SK-N-SH treated with all-trans-retinoic acid at 6 μM for 48 hours (cell line): ENCODE data around the gene POLD2.

ENCODE experiments used
- ATAC-seq: fragments of 200-7000 bp; cut with Tn5 transposase; 3 replicates; pipeline ENCODE4 v1.9.1; 2020; ENCODE audit warnings: mild to moderate bottlenecking, moderate library complexity
- ARNTL ChIP-seq: fragments of 450-650 bp; formaldehyde crosslinking; IDR thresholded peaks from 2 replicates; pipeline ENCODE4 v1.5.0; 2020; ENCODE audit warnings: low read depth, mild to moderate bottlenecking, moderate library complexity, borderline replicate concordance
- BACH2 ChIP-seq: fragments of 250-450 bp; sonication (Bioruptor Pico); IDR thresholded peaks from 2 replicates; pipeline ENCODE4 v1.9.0; 2021; ENCODE audit warnings: mild to moderate bottlenecking, borderline replicate concordance
- CSDC2 ChIP-seq: fragments of 250-450 bp; sonication (Bioruptor Pico); IDR thresholded peaks from 2 replicates; pipeline ENCODE4 v1.5.0; 2020; ENCODE audit warnings: mild to moderate bottlenecking, moderate library complexity
- CSRNP3 ChIP-seq: fragments of 250-450 bp; sonication (Bioruptor Pico); IDR thresholded peaks from 2 replicates; pipeline ENCODE4 v1.5.1; 2021; ENCODE audit warnings: mild to moderate bottlenecking, moderate library complexity
- ESRRG ChIP-seq: fragments of 250-450 bp; sonication (Bioruptor Pico); IDR thresholded peaks from 2 replicates; pipeline ENCODE4 v1.6.1; 2021; ENCODE audit warnings: mild to moderate bottlenecking
- GLIS3 ChIP-seq: fragments of 250-450 bp; sonication (Bioruptor Pico); IDR thresholded peaks from 2 replicates; pipeline ENCODE4 v1.5.0; 2020; ENCODE audit warnings: mild to moderate bottlenecking, moderate library complexity
- ISL1 ChIP-seq: fragments of 250-450 bp; sonication (Bioruptor Pico); IDR thresholded peaks from 2 replicates; pipeline ENCODE4 v2.1.2; 2022; ENCODE audit warnings: mild to moderate bottlenecking, moderate library complexity
- OSR1 ChIP-seq: fragments of 250-450 bp; sonication (Bioruptor Pico); IDR thresholded peaks from 2 replicates; pipeline ENCODE4 v1.8.0; 2022; ENCODE audit warnings: moderate library complexity, mild to moderate bottlenecking, inconsistent platforms
- PPARA ChIP-seq: fragments of 250-450 bp; sonication (Bioruptor Pico); IDR thresholded peaks from 2 replicates; pipeline ENCODE4 v1.5.0; 2020; ENCODE audit warnings: mild to moderate bottlenecking, borderline replicate concordance
- RARB ChIP-seq: fragments of 250-450 bp; sonication (Bioruptor Pico); IDR thresholded peaks from 2 replicates; pipeline ENCODE4 v1.8.0; 2021; ENCODE audit warnings: mild to moderate bottlenecking, moderate library complexity
- SNAI2 ChIP-seq: fragments of 250-450 bp; sonication (Bioruptor Pico); IDR thresholded peaks from 2 replicates; pipeline ENCODE4 v1.5.0; 2020; ENCODE audit warnings: mild to moderate bottlenecking, moderate library complexity
- TCF4 ChIP-seq: fragments of 250-450 bp; sonication (Bioruptor Pico); IDR thresholded peaks from 2 replicates; pipeline ENCODE4 v1.8.0; 2021; ENCODE audit warnings: mild to moderate bottlenecking, moderate library complexity, borderline replicate concordance
- TOX ChIP-seq: fragments of 250-450 bp; sonication (Bioruptor Pico); IDR thresholded peaks from 2 replicates; pipeline ENCODE4 v1.8.0; 2021; ENCODE audit warnings: mild to moderate bottlenecking, moderate library complexity, borderline replicate concordance
- TSHZ2 ChIP-seq: fragments of 250-450 bp; sonication (Bioruptor Pico); IDR thresholded peaks from 2 replicates; pipeline ENCODE4 v1.5.0; 2020; ENCODE audit warnings: mild to moderate bottlenecking, moderate library complexity
- ZC3H10 ChIP-seq: fragments of 250-450 bp; sonication (Bioruptor Pico); IDR thresholded peaks from 2 replicates; pipeline ENCODE4 v1.5.1; 2021; ENCODE audit warnings: mild to moderate bottlenecking, moderate library complexity
- ZFP30 ChIP-seq: fragments of 450-650 bp; formaldehyde crosslinking; IDR thresholded peaks from 2 replicates; pipeline ENCODE4 v1.5.0; 2022; ENCODE audit warnings: mild to moderate bottlenecking, moderate library complexity
- ZNF565 ChIP-seq: fragments of 450-650 bp; formaldehyde crosslinking; conservative IDR thresholded peaks from 2 replicates; pipeline ENCODE4 v1.5.0; 2020; ENCODE audit warnings: low read depth, mild to moderate bottlenecking, moderate library complexity
- ZNF70 ChIP-seq: fragments of 450-650 bp; formaldehyde crosslinking; IDR thresholded peaks from 2 replicates; pipeline ENCODE4 v1.5.0; 2020; ENCODE audit warnings: mild to moderate bottlenecking, moderate library complexity
- ZNF8 ChIP-seq: fragments of 450-650 bp; formaldehyde crosslinking; IDR thresholded peaks from 2 replicates; pipeline ENCODE4 v1.5.0; 2020; ENCODE audit warnings: mild to moderate bottlenecking, moderate library complexity
- TF ChIP-seq, protein P1 (sequence below): fragments of 250-450 bp; sonication (Bioruptor Pico); IDR thresholded peaks from 2 replicates; pipeline ENCODE4 v1.8.0; 2020; ENCODE audit warnings: mild to moderate bottlenecking, moderate library complexity, borderline replicate concordance
- TF ChIP-seq, protein P2 (sequence below): fragments of 250-450 bp; sonication (Bioruptor Pico); IDR thresholded peaks from 2 replicates; pipeline ENCODE4 v1.8.0; 2021; ENCODE audit warnings: low read depth, mild to moderate bottlenecking, moderate library complexity, borderline replicate concordance

Gene POLD2

DNA sequence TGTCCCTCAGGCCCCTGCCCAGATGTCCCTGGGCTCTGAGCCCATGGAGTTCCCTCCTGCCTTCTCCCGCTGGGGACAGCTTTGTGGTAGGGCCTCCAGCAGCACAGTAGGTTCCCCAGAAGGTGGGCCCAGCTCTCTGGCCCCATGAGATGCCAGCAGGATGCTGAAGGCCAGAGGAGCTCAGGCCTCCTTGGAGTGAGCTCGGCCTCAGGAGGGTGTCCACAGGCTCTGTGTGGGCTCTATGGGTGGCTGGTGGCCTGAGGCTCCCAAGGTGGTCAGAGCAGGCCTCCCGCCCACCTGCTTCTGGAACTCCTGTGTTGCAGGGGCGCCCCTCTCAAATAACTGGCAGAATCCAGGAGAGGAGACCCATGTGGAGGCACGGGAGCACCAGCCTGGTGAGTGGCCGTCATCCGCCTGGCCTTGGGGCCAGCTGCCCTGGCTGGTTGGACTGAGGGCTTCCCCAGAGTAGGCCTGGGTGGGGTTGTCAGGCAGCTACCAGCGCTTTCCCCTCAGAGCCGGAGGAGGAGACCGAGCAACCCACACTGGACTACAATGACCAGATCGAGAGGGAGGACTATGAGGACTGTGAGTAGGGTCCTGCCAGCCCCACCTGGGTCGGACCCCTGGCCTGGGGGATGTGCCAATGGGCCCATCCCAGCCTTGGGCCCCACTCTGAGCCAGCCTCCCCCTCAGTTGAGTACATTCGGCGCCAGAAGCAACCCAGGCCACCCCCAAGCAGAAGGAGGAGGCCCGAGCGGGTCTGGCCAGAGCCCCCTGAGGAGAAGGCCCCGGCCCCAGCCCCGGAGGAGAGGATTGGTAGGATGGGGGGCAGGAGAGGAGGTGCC, 16.0 kb downstream of the POLD2 start:
- no peak for ATAC-seq
- TF ChIP-seq ARNTL (CRISPR knock-in tag) (no peak), TSHZ2 (CRISPR knock-in tag) (no peak), ZNF565 (no peak), GLIS3 (CRISPR knock-in tag) (no peak), PPARA (no peak), CSRNP3 (no peak), TOX (CRISPR knock-in tag) (no peak), TCF4 (CRISPR knock-in tag) (no peak), OSR1 (CRISPR knock-in tag) (no peak)
- TF ChIP-seq, all 23 proteins: peak for 0

DNA sequence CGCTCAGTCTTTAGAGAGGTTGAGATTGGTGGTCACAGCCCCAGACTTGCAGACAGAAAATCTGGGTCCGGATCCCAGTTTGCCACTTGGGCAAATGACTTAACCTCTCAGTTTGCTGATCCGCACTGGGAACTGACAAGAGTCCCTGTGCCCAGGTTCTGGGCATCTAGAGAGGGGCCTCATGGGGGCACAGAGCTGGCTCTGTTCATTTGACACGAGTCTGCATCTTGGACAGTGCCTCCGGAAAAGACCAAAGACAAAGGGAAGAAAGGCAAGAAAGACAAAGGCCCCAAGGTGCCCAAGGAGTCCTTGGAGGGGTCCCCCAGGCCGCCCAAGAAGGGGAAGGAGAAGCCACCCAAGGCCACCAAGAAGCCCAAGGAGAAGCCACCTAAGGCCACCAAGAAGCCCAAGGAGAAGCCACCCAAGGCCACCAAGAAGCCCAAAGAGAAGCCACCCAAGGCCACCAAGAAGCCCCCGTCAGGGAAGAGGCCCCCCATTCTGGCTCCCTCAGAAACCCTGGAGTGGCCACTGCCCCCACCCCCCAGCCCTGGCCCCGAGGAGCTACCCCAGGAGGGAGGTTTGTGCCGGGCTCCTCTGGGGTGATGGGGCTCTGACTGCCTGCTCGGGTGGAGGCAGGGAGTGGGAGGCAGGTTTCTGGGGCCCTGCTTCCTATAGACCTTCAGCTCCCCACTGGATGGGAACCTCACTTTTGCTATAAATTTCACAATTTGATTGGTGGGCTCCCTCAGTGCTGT, 16.9 kb downstream of the POLD2 start:
- no peak for TF ChIP-seq TCF4 (CRISPR knock-in tag)
- TF ChIP-seq, all 23 proteins: peak for 0
- ATAC-seq: no peak

DNA sequence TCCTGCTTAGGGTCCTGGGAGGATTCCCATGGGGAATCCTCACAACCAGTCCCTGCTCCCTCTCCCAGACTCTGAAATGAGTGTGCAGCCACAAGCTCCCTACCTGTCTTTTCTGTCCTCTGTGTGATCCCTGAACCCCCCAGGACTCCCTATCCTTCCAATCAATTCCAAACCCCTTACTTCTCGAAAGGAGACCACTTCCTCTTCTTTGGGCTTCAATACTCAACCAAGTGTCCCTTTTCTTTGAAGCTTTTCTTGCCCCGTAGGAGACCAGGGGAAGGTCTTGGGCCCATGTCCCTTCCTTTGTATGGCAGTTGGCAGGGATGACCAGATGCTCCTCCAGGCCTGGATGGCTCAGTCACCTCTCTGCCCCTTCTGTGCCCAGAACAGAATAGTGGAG, 17.5 kb downstream of the POLD2 start:
- TF ChIP-seq ZNF70 (CRISPR knock-in tag) (no peak), SNAI2 (CRISPR knock-in tag) (no peak), ARNTL (CRISPR knock-in tag) (no peak), PPARA (no peak), ISL1 (CRISPR knock-in tag) (no peak), OSR1 (CRISPR knock-in tag) (no peak), ZC3H10 (CRISPR knock-in tag) (no peak), ZFP30 (CRISPR knock-in tag) (no peak), ZNF8 (CRISPR knock-in tag) (no peak), BACH2 (CRISPR knock-in tag) (no peak), TOX (CRISPR knock-in tag) (no peak), CSDC2 (CRISPR knock-in tag) (no peak), ESRRG (CRISPR knock-in tag) (no peak), TCF4 (CRISPR knock-in tag) (no peak), ZNF565 (no peak), RARB (CRISPR knock-in tag) (no peak)
- TF ChIP-seq, protein P1, sequence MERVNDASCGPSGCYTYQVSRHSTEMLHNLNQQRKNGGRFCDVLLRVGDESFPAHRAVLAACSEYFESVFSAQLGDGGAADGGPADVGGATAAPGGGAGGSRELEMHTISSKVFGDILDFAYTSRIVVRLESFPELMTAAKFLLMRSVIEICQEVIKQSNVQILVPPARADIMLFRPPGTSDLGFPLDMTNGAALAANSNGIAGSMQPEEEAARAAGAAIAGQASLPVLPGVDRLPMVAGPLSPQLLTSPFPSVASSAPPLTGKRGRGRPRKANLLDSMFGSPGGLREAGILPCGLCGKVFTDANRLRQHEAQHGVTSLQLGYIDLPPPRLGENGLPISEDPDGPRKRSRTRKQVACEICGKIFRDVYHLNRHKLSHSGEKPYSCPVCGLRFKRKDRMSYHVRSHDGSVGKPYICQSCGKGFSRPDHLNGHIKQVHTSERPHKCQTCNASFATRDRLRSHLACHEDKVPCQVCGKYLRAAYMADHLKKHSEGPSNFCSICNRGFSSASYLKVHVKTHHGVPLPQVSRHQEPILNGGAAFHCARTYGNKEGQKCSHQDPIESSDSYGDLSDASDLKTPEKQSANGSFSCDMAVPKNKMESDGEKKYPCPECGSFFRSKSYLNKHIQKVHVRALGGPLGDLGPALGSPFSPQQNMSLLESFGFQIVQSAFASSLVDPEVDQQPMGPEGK (CRISPR knock-in tag): no peak
- TF ChIP-seq, protein P2, sequence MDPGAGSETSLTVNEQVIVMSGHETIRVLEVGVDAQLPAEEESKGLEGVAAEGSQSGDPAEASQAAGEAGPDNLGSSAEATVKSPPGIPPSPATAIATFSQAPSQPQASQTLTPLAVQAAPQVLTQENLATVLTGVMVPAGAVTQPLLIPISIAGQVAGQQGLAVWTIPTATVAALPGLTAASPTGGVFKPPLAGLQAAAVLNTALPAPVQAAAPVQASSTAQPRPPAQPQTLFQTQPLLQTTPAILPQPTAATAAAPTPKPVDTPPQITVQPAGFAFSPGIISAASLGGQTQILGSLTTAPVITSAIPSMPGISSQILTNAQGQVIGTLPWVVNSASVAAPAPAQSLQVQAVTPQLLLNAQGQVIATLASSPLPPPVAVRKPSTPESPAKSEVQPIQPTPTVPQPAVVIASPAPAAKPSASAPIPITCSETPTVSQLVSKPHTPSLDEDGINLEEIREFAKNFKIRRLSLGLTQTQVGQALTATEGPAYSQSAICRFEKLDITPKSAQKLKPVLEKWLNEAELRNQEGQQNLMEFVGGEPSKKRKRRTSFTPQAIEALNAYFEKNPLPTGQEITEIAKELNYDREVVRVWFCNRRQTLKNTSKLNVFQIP (CRISPR knock-in tag): no peak
- peak; percentile 0; the same call in 2 of the 3 replicates for ATAC-seq
